H1 (cell line): ENCODE data around the gene MAGI1. TPM values are rescaled to one million over a fixed set of nuclear protein-coding genes. Genes with fewer than 3 reads are reported as not detected.

Experiments used
- ATF3 ChIP-seq: IDR thresholded peaks from 2 replicates; pipeline ENCODE4 v1.6.1; 2011; ENCODE audit warnings: low read depth, mild to moderate bottlenecking, low read length; ENCODE audit not compliant: insufficient read depth
- CBX5 ChIP-seq: fragments of 300-800, 300-1000 bp; sonication (generic); IDR thresholded peaks from 2 replicates; pipeline ENCODE4 v1.7.1; 2016; ENCODE audit warnings: antibody characterized with exemption, low read length, low read depth
- JUN ChIP-seq: IDR thresholded peaks from 2 replicates; pipeline ENCODE4 v1.6.1; 2011; ENCODE audit warnings: low read depth, mild to moderate bottlenecking, improper control_type of control experiment, low read length
- PHF8 ChIP-seq: fragments of 200-600 bp; sonication (generic); conservative IDR thresholded peaks from 2 replicates; pipeline ENCODE4 v1.7.1; 2012; ENCODE audit warnings: low read depth, mild to moderate bottlenecking, inconsistent platforms, low read length, moderate library complexity
- SP1 ChIP-seq: IDR thresholded peaks from 2 replicates; pipeline ENCODE4 v1.6.1; 2011; ENCODE audit warnings: low read depth, low read length
- SUZ12 ChIP-seq: fragments of 200-600 bp; sonication (generic); IDR thresholded peaks from 2 replicates; pipeline ENCODE4 v1.6.1; 2012; ENCODE audit warnings: mild to moderate bottlenecking, inconsistent platforms, low read length, moderate library complexity, mixed read lengths
- TAF1 ChIP-seq: IDR thresholded peaks from 2 replicates; pipeline ENCODE4 v1.6.1; 2011; ENCODE audit warnings: mild to moderate bottlenecking, low read depth, low read length
- TAF7 ChIP-seq: optimal IDR thresholded peaks from 2 replicates; pipeline ENCODE3; 2011; ENCODE audit warnings: low read depth, mild to moderate bottlenecking, inconsistent platforms, low read length, moderate library complexity, borderline replicate concordance
- polyA plus RNA-seq, 7 experiments: library from polyadenylated mRNA; depleted of rRNA in 3 of 7; stranded (reverse) in 5 of 7; unstranded in 2 of 7; fragments of >200 nt in 5 of 7; fragments of 200-250 nt in 2 of 7; gene quantifications; 1 replicate in 5 of 7; 2 replicates in 1 of 7; 4 replicates in 1 of 7; pipeline versions ENCODE4 v1.2.1 to v1.2.3, GENCODE V29; 2011 to 2013; ENCODE audit warnings: missing spikeins in 2 of 7, mixed read lengths in 2 of 7
- total RNA-seq: library from RNA; stranded (reverse); fragmentation: NEBNext Ultra II Directional; extraction: Animal tissue kit (Norgen Biotek cat#: 25700); gene quantifications from 2 replicates; pipeline ENCODE4 v1.2.1, GENCODE V29; 2021

MAGI1 gene
- total and polyA plus RNA-seq, 2 of the 8 experiments (the other 6 are each of a cell fraction or from before 2014, with no cell fraction given) = 19.8 to 78.0 TPM

GRCh38 chr3:65912647-65913046, 126.1 kb downstream of the MAGI1 start (continued):
- TF ChIP-seq TAF7 = no peak
- TF ChIP-seq TAF1 = no peak
- no peak for TF ChIP-seq JUN
- no peak for TF ChIP-seq ATF3
- no peak for TF ChIP-seq PHF8
- TF ChIP-seq SP1 = no peak
- no peak for TF ChIP-seq CBX5
- TF ChIP-seq SUZ12 = no peak
